AG09309 (cell line): ENCODE measurements around the gene TRIM66.

Experiments
- DNase-seq: peaks from one replicate; pipeline ENCODE4 v3.0.0-alpha.2; 2010; ENCODE audit warnings: low read depth
- H3K4me3 ChIP-seq: 2 replicates; pipeline ENCODE4 v1.5.1; 2011; ENCODE audit warnings: mild to moderate bottlenecking, low read depth, low read length, moderate library complexity; ENCODE audit not compliant: control insufficient read depth
- TF ChIP-seq, protein P1 (sequence below): IDR thresholded peaks from 2 replicates; pipeline ENCODE4 v1.5.1; 2011; ENCODE audit warnings: mild to moderate bottlenecking, low read depth, low read length, inconsistent platforms; ENCODE audit not compliant: insufficient read depth, control insufficient read depth; ENCODE audit errors: missing control alignments

TRIM66 gene

DNA sequence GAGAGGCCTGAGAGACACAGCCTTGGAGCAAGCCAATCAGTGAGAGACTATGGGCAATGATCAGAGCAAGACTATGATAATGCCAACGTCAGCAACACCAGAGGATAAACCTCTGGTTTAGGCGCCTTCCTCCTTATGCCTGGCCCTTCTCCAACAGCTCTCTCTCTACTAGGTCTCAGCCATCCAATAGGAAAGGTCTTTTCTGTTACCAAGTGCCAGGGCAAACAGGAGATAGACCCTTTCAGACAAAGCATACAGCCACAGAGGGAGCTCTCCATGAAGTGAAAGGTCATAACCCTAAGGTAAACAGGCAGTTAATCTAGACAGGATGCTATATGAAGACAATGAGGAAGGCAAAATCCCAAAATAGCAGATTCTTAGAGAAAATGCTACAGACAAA is 98.0 kb downstream of the TRIM66 start:
- no peak for DNase-seq
- TF ChIP-seq, protein P1, sequence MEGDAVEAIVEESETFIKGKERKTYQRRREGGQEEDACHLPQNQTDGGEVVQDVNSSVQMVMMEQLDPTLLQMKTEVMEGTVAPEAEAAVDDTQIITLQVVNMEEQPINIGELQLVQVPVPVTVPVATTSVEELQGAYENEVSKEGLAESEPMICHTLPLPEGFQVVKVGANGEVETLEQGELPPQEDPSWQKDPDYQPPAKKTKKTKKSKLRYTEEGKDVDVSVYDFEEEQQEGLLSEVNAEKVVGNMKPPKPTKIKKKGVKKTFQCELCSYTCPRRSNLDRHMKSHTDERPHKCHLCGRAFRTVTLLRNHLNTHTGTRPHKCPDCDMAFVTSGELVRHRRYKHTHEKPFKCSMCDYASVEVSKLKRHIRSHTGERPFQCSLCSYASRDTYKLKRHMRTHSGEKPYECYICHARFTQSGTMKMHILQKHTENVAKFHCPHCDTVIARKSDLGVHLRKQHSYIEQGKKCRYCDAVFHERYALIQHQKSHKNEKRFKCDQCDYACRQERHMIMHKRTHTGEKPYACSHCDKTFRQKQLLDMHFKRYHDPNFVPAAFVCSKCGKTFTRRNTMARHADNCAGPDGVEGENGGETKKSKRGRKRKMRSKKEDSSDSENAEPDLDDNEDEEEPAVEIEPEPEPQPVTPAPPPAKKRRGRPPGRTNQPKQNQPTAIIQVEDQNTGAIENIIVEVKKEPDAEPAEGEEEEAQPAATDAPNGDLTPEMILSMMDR, result no peak
- H3K4me3 ChIP-seq, result no peak overlapping the region

DNA sequence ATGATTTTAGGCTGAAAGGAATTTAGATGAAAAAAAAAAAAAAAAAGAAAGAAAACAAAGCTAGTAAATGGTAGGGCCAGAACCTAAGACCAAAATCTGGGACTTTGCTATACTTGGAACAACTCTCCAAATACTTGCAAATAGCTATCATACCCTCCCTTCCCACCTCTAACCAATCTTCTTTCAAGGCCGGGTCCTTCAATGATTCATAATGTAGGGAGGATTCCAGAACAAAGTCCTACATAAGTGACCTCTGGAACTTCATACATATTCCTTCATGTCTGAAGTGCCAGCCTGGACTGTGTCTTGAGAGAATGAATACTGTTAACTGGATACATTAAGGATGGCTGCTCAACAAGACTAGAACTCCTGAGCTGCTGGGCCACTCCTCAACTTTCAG is 98.4 kb downstream of the TRIM66 start:
- H3K4me3 ChIP-seq, result no peak overlapping the region
- DNase-seq, result no peak
- TF ChIP-seq, protein P1, result no peak

DNA sequence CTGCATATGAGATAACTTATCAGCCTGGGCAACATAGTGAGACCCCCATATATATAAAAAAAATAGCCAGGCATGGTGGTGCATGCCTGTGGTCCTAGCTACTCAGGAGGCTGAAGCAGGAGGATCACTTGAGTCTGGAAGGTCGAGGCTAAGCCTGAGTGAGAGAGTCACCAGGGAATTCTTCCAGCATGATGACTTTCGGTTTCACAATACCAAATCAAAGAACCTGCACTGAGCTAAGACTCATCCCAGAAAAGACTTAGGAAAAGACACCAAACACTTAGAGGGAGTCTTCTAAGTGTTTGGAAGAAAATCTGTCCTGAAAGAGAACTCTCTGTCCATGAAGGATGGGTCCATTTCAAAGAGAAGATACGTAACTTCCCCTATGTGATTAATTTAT is 101.2 kb downstream of the TRIM66 start:
- no peak for DNase-seq
- TF ChIP-seq, protein P1, result no peak
- no peak overlapping the region for H3K4me3 ChIP-seq

DNA sequence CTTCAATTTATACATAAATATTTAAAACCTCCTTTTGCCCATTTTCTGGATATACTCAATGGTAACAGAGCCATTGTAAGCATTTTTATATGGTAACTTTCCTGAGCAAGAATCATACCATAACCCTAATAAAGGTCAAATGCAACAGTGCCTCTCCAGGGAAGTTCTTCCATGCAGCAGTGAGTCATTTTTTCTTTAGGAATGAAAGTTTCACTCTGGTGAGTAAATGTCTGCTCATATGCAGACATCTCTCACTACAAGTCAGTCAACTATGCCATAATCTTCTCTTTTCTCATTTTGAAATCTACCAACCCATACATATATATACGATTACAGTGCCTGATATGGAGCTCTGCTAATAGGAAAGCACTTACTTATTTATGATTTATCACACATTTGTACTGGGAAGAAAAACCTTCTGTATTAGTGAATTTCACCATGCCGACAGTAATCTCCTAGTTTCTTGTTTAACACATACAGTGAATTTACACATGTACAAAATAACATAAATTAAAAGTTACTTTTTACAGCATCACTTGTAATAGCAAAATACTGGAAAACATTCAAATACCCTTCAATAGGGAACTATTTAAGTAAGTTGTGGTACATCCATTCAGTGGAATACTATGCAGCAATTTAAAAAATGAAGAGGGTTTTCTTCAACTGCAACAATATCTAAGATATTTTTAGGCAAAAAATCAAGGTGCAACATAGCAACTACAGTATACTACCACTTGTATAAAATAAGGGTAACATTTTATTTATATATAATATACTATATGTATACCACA is 104.5 kb downstream of the TRIM66 start:
- no peak for DNase-seq
- TF ChIP-seq, protein P1, result no peak
- no peak overlapping the region for H3K4me3 ChIP-seq

DNA sequence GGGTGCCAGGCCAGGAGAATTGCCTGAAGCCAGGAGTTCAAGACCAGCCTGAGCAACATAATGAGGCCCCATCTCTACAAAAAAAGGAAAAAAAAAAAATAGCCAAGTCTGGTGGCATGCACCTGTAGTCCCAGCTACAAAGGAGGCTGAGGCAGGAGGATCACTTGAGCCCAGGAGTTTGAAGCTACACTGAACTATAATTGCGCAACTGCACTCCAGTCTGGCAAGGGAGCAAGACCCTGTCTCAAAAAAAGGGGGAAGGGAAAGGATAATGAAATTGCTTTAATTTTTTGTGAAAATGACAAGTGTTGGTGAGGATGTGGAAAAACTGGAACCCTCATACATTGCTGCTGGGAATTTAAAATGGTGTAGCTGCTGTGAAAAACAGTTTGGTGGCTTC is 107.7 kb downstream of the TRIM66 start:
- TF ChIP-seq, protein P1, result no peak
- H3K4me3 ChIP-seq, result no peak overlapping the region
- no peak for DNase-seq

DNA sequence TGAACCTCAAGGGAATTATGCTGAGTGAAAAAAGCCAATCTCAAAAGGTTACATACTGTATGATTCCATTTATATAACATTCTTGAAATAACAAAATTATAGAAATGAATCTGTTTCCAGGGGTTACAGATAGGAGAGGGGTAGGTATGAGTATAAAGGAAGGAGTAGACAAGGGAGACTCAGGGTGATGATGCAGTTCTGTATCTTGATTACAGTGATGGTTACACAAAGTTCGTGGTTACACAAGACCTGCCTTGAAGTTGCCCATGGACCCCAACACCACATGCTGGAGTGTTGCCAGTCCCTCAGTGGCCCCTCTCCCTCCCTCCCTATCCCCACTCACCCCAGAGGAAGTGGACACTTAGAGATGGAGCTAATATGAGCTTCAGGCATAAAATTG is 108.7 kb downstream of the TRIM66 start:
- H3K4me3 ChIP-seq, result no peak overlapping the region
- TF ChIP-seq, protein P1, result no peak
- no peak for DNase-seq
